COLO829 (cell line): Measurements from ENCODE around the gene GPRIN3.
"Not testable (repeated sequence)": the region's sequence is repeated elsewhere in the genome, so short reads cannot be mapped to it uniquely, and the experiment has no call there.

Source experiments
- DNase-seq: peaks from one replicate; pipeline ENCODE4 v3.0.0; 2012; ENCODE audit warnings: low spot score

Gene GPRIN3

DNA sequence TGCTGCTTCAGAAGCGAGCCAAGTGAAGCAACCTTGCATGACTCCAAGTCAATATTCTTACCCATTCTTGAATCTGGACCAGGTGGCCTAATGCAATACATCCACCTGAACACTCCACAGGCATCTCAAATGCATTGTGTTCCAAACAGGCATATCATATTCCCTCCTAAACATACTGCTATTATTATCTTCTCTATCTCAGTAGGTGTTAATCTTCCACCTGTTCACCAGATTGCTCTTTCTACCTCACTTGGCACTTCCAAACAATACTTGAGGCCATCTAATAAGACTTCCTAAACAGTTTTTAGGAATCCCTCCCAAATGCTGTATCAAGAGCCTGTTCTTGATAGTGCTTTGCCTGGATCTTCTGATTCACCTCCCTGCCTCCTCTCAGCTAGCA lies 90.7 kb downstream of the GPRIN3 start:
- DNase-seq, result no peak

DNA sequence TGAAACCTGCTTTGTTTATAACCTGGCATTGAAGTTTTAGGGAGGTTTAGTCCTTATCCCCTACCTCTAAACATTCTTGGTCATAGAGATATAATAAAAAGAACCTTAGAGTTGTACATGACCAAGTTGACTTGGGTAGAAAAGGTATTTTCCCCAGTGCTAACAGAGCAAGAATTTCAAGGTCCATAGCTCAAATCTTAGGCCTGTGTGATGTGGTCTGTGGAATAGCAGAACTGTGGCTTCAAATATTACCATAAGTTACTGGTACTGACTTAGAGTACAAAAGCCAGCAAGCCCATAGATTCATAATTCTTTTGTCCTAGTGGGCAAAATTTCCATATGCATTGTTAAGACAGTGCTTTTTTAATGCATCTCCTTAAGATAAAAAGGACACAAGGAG lies 91.2 kb downstream of the GPRIN3 start:
- no peak for DNase-seq

DNA sequence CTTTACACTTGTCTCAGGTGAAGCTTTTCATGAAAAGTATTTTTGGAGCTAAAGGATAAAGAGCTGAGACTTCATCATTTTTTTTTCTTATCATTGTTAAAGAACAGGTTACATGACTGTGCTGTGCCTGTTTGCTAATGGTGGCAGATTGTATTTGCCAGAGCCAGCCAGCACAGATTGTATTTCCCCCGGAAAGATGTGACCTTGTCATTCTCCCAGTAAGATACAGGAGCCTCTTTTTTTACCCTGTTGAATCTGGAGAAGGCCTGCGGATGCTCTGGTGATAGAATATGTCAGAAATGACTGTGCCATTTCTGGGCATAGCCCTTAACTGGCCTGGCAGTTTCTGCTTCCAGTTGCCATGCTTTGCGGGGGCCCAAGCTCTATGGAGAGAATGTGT lies 91.9 kb downstream of the GPRIN3 start:
- DNase-seq, result no peak

DNA sequence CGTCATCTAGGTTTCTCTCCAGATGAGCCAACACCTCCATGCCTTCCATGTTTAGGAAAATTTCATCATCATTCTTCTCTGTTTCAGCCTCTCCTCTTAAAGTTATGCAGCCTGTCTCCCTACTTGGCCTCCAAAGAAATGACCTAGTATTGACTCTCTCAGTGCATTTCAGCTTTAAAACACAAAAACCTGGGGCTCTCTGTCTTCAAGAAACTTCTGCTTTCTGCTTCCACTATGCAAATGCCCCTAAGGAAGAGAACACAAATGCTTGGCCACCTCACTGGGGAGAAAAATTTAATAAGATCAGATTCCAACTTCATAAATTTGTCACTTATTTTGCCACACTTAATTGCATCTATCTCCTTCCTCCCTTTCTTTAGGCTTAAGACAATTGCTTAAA lies 93.3 kb downstream of the GPRIN3 start:
- DNase-seq, result no peak

DNA sequence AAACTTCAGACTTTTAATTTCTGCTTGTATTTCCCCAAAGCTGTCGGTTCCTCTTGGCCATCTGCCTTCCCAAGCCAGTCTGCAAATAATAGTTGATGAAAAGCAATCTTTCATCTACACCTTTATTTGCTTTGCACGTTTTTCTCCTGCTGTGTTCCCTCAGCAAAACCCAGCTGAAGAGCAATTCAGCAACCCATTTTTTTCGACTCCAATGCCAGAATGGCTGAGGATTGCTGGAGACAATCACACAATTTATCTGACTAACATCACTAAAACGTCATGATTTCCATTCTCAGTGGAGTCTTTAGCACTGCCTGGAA lies 94.3 kb downstream of the GPRIN3 start:
- DNase-seq, result no peak

DNA sequence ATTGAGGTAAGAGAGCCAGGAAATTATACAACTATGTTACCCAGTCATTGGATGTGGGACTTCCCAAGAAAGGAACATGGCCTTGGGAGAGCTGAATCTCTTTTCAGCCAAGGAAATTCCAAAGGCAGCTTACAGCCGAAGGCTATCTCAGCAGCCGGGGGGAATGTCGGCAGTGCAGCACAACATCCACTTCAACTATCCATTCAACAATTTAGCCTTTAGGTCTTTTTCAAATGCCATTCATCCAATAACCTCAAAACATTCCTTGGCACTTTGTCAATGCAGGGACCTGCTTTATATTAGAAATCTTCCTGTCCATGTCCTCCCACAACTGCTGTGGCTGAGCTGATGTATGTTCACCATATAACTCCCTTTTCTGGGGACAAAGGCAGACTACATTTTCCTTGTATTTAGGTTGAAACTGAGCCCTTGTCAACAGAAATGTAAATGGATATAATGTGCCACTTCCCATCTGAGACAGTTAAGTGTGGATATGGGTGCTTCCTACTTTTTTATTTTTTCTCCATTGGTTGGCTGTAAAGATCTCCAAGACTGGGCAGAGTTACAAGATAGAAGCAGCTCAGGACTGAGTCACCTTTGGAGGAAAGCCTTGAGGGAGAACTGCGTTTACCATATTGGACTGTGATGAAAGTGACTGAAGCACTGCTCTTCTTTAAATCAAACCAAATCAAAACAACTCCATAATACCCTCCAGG lies 94.8 kb downstream of the GPRIN3 start:
- DNase-seq, result no peak

DNA sequence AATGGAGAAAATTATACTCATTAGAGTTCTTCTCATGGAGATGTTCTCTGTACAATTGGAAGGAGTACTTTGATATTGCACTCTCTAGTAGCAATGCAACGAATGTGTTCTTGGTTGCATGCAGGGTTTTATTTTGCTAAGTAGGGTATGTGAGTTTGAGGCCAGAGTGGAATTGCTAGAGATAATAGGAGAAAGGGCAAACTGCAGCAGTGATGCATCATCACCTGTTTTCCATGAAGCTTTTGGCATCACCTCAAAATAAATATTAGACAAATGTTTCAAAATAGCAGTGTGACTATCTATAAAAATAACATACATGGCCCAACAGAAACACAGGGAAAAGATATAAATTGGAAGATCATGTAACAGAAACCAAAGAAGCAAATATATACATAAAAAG lies 103.0 kb downstream of the GPRIN3 start:
- no peak for DNase-seq

DNA sequence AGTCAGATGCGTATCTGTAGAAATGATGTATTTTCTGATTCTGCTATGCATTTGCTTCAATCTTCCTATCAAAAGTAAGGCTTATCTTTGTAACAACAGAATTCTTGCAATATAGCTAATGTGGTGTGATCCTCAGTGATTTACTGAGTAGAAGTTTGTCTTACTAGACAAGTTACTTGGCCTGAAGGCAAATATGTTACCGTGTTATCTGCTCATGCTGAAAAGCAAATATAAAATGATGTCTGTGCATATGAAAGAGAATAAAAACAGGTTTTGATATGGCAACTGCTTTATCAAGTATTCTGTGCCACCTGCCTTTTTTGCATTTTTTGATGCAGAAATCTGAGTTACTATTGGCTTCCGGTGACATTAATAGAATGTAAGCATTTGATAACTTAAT lies 103.7 kb downstream of the GPRIN3 start:
- DNase-seq, result no peak

DNA sequence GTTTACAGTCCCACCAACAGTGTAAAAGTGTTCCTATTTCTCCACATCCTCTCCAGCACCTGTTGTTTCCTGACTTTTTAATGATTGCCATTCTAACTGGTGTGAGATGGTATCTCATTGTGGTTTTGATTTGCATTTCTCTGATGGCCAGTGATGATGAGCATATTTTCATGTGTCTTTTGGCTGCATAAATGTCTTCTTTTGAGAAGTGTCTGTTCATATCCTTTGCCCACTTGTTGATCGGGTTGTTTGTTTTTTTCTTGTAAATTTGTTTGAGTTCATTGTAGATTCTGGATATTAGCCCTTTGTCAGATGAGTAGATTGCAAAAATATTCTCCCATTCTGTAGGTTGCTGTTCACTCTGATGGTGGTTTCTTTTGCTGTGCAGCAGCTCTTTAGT lies 108.2 kb downstream of the GPRIN3 start:
- DNase-seq, result not testable (repeated sequence)

DNA sequence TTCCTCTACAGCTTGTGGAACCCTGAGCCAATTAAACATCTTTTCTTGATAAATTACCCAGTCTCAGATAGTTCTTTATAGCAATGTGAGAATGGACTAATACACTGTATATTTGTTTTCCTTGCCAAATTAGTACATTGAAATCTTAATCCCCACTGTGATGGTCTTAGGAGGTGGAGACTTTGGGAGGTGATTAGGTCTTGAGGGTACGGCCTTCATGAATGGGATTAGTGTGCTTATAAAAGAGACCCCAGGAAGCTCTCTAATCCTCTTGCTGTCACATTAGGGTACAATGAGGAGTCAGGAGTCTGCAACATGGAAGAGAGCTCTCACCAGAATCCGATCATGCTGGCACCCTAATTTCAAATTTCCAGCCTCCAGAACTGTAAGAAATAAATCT lies 109.7 kb downstream of the GPRIN3 start:
- DNase-seq, result no peak

DNA sequence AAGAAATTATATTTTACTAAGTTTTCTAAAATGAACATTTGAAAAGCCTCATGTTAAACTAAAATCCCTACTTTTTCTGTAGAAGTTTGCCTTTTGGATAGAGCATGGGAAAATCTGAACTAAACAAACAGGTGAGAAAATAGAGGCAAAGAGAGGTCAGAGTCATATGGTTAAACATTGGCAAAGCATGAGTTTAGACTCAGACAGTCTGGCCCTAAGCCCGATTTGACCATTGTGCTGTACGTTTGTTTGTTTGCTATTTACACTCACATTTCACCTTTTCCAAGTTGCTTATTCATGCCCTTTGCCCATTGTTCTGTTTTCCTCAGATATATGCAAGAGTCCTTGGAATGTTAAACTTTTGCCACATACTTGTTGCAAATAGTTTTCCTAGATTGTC lies 110.9 kb downstream of the GPRIN3 start:
- no peak for DNase-seq

DNA sequence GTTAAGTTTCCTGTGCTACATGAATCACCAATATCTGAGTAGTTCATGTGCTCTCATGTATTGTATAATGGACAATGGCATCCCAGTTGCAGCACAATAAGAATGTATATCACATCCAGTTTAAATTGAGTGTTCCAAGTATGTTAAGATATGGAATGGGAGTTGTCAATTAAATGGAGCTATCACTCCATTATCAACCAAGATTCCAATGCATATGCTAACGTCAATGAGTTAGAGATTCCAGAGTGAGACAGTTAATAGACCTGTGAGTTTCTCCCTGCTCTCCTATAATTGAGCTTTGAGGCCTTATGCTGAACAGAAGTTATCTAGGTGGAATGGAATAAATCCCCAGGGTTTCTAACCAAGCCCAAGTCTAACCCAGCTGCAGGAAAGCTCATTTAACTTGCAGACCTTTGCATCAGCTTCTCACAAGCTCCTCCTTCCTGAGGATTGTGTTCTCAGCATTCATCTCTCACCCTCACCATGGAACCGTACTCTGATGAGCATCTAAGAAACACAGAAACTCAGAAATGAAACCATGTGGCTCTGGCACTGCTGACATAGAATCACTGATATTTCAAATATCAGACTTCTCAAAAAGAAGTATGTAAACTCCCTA lies 111.4 kb downstream of the GPRIN3 start:
- DNase-seq, result no peak

DNA sequence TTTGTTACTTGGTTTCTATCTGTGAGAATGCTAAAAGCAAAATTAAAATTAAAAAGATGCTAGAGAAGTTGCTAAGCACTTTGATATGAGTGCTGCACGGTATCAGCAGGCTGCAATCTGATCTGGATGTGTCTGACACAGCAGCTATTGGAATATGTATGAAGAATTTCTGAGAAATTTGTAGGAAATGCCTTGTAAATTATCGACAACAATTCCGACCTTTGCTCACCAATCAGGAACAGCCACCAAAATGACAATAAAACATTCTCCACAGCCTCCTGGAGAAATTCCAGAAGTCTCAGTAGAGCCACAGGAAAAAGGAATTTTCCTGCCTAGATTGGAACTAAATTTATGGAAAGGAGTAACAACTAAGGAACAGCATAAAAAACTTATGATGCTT lies 113.8 kb downstream of the GPRIN3 start:
- DNase-seq, result no peak
